MCF 10A (cell line): ENCODE data around the gene POLR1G. TPM values are rescaled to one million over a fixed set of nuclear protein-coding genes. Genes with fewer than 3 reads are reported as not detected.
A peak's percentile ranks its signal among the peaks of the same experiment; 100 is the strongest.

Experiments
- Bru-seq: library from RNA; stranded (reverse); fragments of 400-500 nt; gene quantifications from one replicate; lab custom pipeline; 2021; lab: Mats Ljungman, UMichigan
- BruChase-seq, 2 experiments: library from RNA; stranded (reverse); fragments of 400-500 nt; gene quantifications; one replicate each; lab custom pipeline; 2021; lab: Mats Ljungman, UMichigan
- BruUV-seq: library from RNA; stranded (reverse); fragments of 400-500 nt; replicated peaks from 2 replicates; lab custom pipeline; 2021; lab: Mats Ljungman, UMichigan
- CTCF ChIA-PET: fragments of 300-600 bp; sonication (Branson Sonifier 250); formaldehyde crosslinking; extraction: SDS; loops from one replicate; lab custom pipeline; 2021; ENCODE audit warnings: antibody characterized with exemption, inconsistent platforms; lab: Yijun Ruan, JAX
- POLR2A ChIA-PET: fragments of 300-600, 350-650 bp; sonication (Branson Sonifier 250); formaldehyde crosslinking; extraction: SDS; loops from one replicate; lab custom pipeline; 2020; ENCODE audit warnings: antibody characterized with exemption, inconsistent platforms; lab: Yijun Ruan, JAX
- DNase-seq: peaks from one replicate; pipeline ENCODE4 v3.0.0-alpha.2; 2018; ENCODE audit not compliant: unreplicated experiment
- H3K27ac Mint-ChIP-seq: one replicate; pipeline ENCODE4 v1.8.0; 2022; ENCODE audit warnings: mild to moderate bottlenecking, low read depth, mixed read lengths; ENCODE audit not compliant: unreplicated experiment
- H3K27me3 Mint-ChIP-seq: one replicate; pipeline ENCODE4 v1.8.0; 2022; ENCODE audit warnings: mixed read lengths; ENCODE audit not compliant: insufficient read depth, unreplicated experiment
- H3K36me3 Mint-ChIP-seq: one replicate; pipeline ENCODE4 v1.8.0; 2022; ENCODE audit warnings: mild to moderate bottlenecking, moderate library complexity, mixed read lengths; ENCODE audit not compliant: insufficient read depth, unreplicated experiment
- H3K4me1 Mint-ChIP-seq: one replicate; pipeline ENCODE4 v1.8.0; 2022; ENCODE audit warnings: mixed read lengths; ENCODE audit not compliant: insufficient read depth, unreplicated experiment
- H3K4me3 Mint-ChIP-seq: one replicate; pipeline ENCODE4 v1.8.0; 2022; ENCODE audit warnings: mild to moderate bottlenecking, moderate library complexity, mixed read lengths; ENCODE audit not compliant: unreplicated experiment
- H3K9me3 Mint-ChIP-seq: one replicate; pipeline ENCODE4 v1.8.0; 2022; ENCODE audit warnings: mixed read lengths; ENCODE audit not compliant: unreplicated experiment
- intact Hi-C: fragments of 100-400 bp; cut with micrococcal nuclease; formaldehyde crosslinking; loops from 2 replicates; pipeline ENCODE4 v1.14.1; 2022
- long read RNA-seq: library from polyadenylated mRNA; stranded (forward); transcript quantifications from one replicate; pipeline ENCODE4 v2.0.0, GENCODE V29; 2022
- total RNA-seq: library from RNA; stranded (reverse); gene quantifications from 2 replicates; pipeline ENCODE4 v1.2.3, GENCODE V29; 2022
- TF ChIP-seq, protein P1 (sequence below): fragments of 200-600 bp; IDR thresholded peaks from one replicate; pipeline ENCODE4 v1.8.0; 2022; ENCODE audit warnings: antibody characterized with exemption, mild to moderate bottlenecking; ENCODE audit not compliant: unreplicated experiment

The POLR1G gene, protein sequence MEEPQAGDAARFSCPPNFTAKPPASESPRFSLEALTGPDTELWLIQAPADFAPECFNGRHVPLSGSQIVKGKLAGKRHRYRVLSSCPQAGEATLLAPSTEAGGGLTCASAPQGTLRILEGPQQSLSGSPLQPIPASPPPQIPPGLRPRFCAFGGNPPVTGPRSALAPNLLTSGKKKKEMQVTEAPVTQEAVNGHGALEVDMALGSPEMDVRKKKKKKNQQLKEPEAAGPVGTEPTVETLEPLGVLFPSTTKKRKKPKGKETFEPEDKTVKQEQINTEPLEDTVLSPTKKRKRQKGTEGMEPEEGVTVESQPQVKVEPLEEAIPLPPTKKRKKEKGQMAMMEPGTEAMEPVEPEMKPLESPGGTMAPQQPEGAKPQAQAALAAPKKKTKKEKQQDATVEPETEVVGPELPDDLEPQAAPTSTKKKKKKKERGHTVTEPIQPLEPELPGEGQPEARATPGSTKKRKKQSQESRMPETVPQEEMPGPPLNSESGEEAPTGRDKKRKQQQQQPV
- total RNA-seq (9.6 and 17.6 TPM in 2 replicates), Bru-seq, nascent RNA (percentile 63 among the genes with signal in this experiment), BruChase-seq, experiment 1, labeled RNA remaining after a 6-hour chase (percentile 60 among the genes with signal in this experiment), BruChase-seq, experiment 2, labeled RNA remaining after a 2-hour chase (percentile 76 among the genes with signal in this experiment)
- long read RNA-seq, transcript CD3EAP-202 (3 exons, 1,830 nt) = minor isoform, 8 of 75 reads
- long read RNA-seq, transcript CD3EAP-201 (3 exons, 3,286 nt) = major isoform, 39 of 75 reads
- long read RNA-seq, transcript CD3EAP-204 (2 exons, 1,061 nt) = minor isoform, 6 of 75 reads
- long read RNA-seq, partial matches to known transcripts = 9 of 75 reads
- long read RNA-seq, other reads (novel, unspliced or antisense) = 13 of 75 reads

DNA sequence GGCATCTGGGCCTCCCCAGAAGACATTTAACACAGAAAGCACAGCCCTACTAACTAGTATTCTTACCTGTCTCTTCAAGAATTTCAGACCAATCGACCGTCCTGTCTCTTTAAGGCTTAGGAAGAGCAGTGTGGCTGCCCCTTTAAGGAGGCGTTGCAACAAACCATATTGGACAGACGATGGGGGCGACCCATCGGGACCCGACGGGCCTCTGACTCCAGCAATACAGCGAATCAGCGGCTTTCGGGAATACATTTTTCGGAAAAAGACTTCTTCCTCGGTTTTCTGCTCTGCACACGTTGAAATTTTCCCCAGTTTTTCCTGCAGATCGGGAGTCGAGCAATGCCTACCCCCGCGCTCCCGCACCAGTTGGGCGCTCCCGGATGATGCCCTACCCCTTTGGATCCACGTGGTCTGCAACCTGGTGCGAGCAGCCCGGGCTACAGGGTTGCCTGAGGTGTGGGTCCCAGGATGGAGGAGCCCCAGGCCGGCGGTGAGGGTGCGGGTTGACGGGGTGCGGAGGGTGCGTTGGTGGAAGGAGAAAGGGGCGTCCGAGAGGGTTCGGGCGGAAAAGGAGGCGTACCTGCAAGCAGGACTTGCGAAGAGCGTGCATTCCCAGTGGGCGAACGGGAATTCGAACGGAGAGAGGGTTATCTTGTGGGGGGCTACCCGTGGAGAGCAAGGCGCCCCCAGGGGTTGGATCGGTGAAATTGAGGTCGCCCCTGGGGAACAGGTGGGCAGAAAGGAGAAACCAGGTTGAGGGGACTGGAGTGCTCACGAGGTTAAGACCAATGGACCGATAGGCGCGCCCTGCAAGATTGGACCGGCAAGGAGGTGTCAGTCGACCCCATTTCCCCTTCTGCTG is at the start of gene POLR1G:
POLR1G (plus strand) TSS at position 419 of the 865 bp plus-strand sequence; CDS start at position 472, 53 bp downstream.
- Mint-ChIP-seq H3K27ac (peak within 1 kb of the TSS; percentile 96), H3K36me3 (peaks cover 32% of the 10 kb centered on the region), H3K9me3 (no peaks in the 10 kb centered on the region), H3K4me1 (peaks cover 25% of the 10 kb centered on the region), H3K4me3 (peak within 1 kb of the TSS; percentile 96), H3K27me3 (no peaks in the 10 kb centered on the region)
- DNase-seq = peak; percentile 94
- ChIA-PET POLR2A (interaction anchor here (0.6 to 2.1 kb wide), 15 partner anchors 10 to 311 kb away, joined by 3 to 11 read pairs (median 5); partner anchors contain the start of gene ERCC1), CTCF (interaction anchor here (0.7 to 1.4 kb wide), 2 partner anchors 13 to 80 kb away, joined by 3 to 8 read pairs; no protein-coding TSS in a partner anchor)
- TF ChIP-seq, protein P1, sequence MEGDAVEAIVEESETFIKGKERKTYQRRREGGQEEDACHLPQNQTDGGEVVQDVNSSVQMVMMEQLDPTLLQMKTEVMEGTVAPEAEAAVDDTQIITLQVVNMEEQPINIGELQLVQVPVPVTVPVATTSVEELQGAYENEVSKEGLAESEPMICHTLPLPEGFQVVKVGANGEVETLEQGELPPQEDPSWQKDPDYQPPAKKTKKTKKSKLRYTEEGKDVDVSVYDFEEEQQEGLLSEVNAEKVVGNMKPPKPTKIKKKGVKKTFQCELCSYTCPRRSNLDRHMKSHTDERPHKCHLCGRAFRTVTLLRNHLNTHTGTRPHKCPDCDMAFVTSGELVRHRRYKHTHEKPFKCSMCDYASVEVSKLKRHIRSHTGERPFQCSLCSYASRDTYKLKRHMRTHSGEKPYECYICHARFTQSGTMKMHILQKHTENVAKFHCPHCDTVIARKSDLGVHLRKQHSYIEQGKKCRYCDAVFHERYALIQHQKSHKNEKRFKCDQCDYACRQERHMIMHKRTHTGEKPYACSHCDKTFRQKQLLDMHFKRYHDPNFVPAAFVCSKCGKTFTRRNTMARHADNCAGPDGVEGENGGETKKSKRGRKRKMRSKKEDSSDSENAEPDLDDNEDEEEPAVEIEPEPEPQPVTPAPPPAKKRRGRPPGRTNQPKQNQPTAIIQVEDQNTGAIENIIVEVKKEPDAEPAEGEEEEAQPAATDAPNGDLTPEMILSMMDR = no peak
- intact Hi-C loops = no loop called here
- BruUV-seq = no TSS peak

DNA sequence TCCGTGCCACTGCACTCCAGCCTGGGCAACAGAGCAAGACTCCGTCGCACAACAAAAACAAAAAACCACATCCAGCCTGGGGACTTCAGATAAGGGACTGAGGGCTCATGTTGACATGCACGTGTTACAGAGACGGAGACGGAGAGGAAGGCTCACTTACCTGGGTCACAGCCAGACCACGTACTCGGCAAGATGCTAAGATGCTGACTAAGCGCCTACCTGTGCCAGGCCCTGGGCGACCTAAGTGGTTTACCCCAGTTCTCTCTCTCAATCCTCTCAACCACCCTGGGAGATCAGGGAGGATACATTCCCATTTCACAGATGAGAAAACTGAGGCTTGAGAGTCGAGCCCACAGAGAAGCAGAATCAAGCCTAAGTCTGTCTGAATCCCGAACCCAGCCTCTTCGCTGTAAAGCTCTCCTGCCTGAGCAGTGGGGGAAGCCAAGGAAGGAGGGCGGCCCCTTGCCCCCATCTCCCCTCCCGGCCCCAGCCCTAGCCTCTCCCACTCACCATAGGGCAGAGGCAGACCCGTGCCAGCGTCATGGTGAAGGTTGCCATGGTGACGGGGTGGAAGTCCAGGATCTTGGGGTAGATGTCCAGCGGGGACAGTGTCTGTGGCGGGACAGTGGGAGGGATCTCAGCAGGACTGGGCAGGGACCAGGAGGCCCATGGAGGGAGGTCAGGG is 49.5 kb upstream of the POLR1G start:
- intact Hi-C loops = no loop called here
- POLR2A ChIA-PET = interaction anchor here (0.6 kb wide), 1 partner anchor 12 kb away, joined by 3 read pairs; no protein-coding TSS in a partner anchor
- H3K27me3 Mint-ChIP-seq = no peaks in the 10 kb centered on the region
- H3K4me1 Mint-ChIP-seq = no peaks in the 10 kb centered on the region
- DNase-seq = no peak
- no peaks in the 10 kb centered on the region for H3K9me3 Mint-ChIP-seq
- no peak overlapping the region for H3K4me3 Mint-ChIP-seq
- H3K27ac Mint-ChIP-seq = peak overlapping the region; percentile 59
- TF ChIP-seq, protein P1 = no peak
- peaks cover 20% of the 10 kb centered on the region for H3K36me3 Mint-ChIP-seq
- BruUV-seq = no TSS peak
- CTCF ChIA-PET = no interaction called here

DNA sequence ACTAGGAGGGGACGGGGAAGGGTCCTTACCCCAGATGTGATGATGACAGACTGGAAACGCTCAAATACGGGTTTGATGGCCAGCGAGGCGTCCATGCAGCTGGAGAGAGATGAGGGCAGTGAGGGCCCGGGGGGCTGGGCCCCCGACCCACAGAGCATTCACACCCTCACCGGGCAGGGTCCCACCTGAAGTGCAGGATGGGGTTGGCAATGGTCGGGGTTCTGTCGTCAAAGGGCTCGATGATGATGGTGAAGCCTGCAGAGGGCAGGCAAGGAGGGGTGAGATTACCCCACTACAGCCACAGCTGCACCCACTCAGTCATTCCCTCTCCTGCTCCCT is 49.0 kb upstream of the POLR1G start:
- H3K4me3 Mint-ChIP-seq = no peak overlapping the region
- DNase-seq = no peak
- ChIA-PET CTCF (interaction anchor here (0.9 kb wide), 1 partner anchor 121 kb away, joined by 3 read pairs; no protein-coding TSS in a partner anchor), POLR2A (interaction anchor here (0.6 to 0.9 kb wide), 2 partner anchors 10 to 11 kb away, joined by 3 read pairs; no protein-coding TSS in a partner anchor)
- no peaks in the 10 kb centered on the region for H3K27me3 Mint-ChIP-seq
- intact Hi-C loops = no loop called here
- peaks cover 20% of the 10 kb centered on the region for H3K36me3 Mint-ChIP-seq
- H3K27ac Mint-ChIP-seq = peak overlapping the region; percentile 59
- no peaks in the 10 kb centered on the region for H3K4me1 Mint-ChIP-seq
- TF ChIP-seq, protein P1 = no peak
- H3K9me3 Mint-ChIP-seq = no peaks in the 10 kb centered on the region
- BruUV-seq = no TSS peak
